ENCODE data around the gene DCAF5.
"Not testable (repeated sequence)": the region's sequence is repeated elsewhere in the genome, so short reads cannot be mapped to it uniquely, and the experiment has no call there.

Gene DCAF5

DNA sequence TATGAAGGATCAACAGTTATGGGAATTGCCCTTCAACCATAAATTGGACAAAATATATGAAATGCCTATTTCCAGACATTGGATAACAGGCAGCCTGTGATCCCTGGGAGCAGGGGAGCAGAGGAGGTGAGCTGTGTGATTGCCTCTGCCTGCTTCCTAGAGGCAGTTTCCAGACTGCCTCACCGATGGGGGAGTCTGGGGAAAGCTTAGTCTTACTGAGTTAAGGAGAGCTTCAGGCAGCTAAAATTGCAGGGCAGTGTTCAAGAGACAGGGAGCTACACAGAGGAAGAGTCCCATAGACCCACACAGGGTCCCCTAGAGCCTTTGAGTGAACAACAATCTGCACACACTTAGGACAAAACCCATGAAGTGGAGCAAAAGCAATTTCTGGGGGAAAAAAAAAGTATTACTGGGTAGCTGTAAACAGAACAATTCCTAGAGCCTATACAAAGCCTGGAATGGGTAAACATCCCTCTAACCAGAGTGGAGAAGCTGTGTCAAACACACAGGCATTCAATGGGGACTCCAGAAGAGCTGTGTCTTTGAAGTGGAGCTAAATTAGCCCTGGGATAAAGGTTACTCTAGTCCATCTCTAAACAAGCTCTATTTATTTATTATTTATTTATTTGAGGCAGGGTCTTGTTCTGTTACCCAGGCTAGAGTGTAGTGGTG is 125.5 kb downstream of the DCAF5 start:
- TF ChIP-seq, protein P1, sequence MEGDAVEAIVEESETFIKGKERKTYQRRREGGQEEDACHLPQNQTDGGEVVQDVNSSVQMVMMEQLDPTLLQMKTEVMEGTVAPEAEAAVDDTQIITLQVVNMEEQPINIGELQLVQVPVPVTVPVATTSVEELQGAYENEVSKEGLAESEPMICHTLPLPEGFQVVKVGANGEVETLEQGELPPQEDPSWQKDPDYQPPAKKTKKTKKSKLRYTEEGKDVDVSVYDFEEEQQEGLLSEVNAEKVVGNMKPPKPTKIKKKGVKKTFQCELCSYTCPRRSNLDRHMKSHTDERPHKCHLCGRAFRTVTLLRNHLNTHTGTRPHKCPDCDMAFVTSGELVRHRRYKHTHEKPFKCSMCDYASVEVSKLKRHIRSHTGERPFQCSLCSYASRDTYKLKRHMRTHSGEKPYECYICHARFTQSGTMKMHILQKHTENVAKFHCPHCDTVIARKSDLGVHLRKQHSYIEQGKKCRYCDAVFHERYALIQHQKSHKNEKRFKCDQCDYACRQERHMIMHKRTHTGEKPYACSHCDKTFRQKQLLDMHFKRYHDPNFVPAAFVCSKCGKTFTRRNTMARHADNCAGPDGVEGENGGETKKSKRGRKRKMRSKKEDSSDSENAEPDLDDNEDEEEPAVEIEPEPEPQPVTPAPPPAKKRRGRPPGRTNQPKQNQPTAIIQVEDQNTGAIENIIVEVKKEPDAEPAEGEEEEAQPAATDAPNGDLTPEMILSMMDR (IDR thresholded peaks at IDR 0.05; ENCODE audit: poor library complexity, severe bottlenecking): no peak
- Histone ChIP-seq H3K36me3 (ENCODE audit: low read depth) (no peaks in the 10 kb centered on the region), H3K4me1 (ENCODE audit: insufficient read depth, poor library complexity, severe bottlenecking) (no peaks in the 10 kb centered on the region), H3K9me3 (ENCODE audit: severe bottlenecking) (no peaks in the 10 kb centered on the region), H3K27ac (ENCODE audit: poor library complexity, severe bottlenecking) (no peak overlapping the region), H3K4me3 (ENCODE audit: severe bottlenecking) (no peak overlapping the region), H3K27me3 (ENCODE audit: insufficient read depth, poor library complexity, severe bottlenecking) (no peaks in the 10 kb centered on the region)
- ATAC-seq (ENCODE audit: low read depth) (peak; percentile 27; the same call in 1 of the 3 replicates), DNase-seq (ENCODE audit: low spot score) (no peak)

DNA sequence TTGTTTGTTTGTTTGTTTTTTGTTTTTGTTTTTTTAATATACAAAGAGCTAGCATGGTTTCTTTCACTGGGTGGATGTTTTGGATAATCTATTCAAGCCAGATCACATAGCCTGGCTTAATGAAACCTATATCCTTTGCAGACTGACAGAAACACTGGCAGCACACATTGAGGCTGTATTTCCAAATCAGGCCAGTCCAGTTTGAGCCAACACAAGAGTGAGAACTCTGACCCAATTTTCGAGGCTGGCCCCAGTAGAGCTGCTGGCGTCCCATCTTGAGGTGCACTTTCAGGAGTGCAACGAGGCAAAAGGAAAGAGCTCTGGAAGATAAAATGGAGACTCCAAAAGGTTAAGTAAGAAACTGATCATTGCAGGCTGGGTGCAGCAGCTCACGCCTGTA is 129.9 kb downstream of the DCAF5 start:
- Histone ChIP-seq H3K4me3 (ENCODE audit: severe bottlenecking) (no peak overlapping the region), H3K27me3 (ENCODE audit: insufficient read depth, poor library complexity, severe bottlenecking) (no peaks in the 10 kb centered on the region), H3K4me1 (ENCODE audit: insufficient read depth, poor library complexity, severe bottlenecking) (no peaks in the 10 kb centered on the region), H3K9me3 (ENCODE audit: severe bottlenecking) (no peaks in the 10 kb centered on the region), H3K27ac (ENCODE audit: poor library complexity, severe bottlenecking) (no peak overlapping the region), H3K36me3 (ENCODE audit: low read depth) (no peaks in the 10 kb centered on the region)
- DNase-seq (ENCODE audit: low spot score) (no peak), ATAC-seq (ENCODE audit: low read depth) (no peak)
- TF ChIP-seq, protein P1 (IDR thresholded peaks at IDR 0.05; ENCODE audit: poor library complexity, severe bottlenecking): no peak

DNA sequence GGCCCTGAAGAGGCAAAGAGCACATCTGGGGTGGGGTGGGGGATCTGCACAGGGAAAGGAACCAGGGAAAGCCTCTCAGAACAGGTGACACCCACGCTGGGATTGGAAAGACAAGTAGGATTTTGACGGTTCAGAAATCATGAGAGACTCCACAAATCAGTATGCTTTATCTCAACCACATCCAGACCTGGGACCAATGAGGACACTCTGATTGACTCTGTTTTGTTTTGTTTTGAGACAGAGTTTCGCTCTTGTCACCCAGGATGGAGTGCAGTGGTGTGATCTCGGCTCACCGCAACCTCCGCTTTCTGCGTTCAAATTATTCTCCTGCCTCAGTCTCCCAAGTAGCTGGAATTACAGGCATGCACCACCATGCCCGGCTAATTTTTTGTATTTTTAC is 130.8 kb downstream of the DCAF5 start:
- not testable (repeated sequence) for H3K9me3 ChIP-seq (ENCODE audit: severe bottlenecking); H3K4me3 ChIP-seq (ENCODE audit: severe bottlenecking); H3K27ac ChIP-seq (ENCODE audit: poor library complexity, severe bottlenecking); H3K36me3 ChIP-seq (ENCODE audit: low read depth); H3K27me3 ChIP-seq (ENCODE audit: insufficient read depth, poor library complexity, severe bottlenecking); ATAC-seq (ENCODE audit: low read depth); H3K4me1 ChIP-seq (ENCODE audit: insufficient read depth, poor library complexity, severe bottlenecking); DNase-seq (ENCODE audit: low spot score)

DNA sequence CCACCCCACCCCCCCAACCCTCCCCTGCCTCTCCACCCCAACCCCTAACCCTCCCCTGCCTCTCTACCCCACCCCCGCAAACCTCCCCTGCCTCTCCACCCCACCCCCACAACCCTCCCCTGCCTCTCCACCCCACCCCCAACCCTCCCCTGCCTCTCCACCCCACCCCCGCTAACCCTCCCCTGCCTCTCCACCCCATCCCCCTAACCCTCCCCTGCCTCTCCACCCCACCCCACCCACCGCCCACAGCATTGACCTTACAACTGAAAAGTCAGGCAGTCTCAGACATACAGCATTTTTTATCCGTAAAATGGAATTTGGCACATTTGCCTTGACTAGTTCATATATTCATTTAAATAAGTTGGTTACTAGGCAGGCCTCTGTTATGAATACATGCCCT is 135.2 kb downstream of the DCAF5 start:
- H3K4me1 ChIP-seq (ENCODE audit: insufficient read depth, poor library complexity, severe bottlenecking): peaks cover 5% of the 10 kb centered on the region
- H3K9me3 ChIP-seq (ENCODE audit: severe bottlenecking): no peaks in the 10 kb centered on the region
- TF ChIP-seq, protein P1 (IDR thresholded peaks at IDR 0.05; ENCODE audit: poor library complexity, severe bottlenecking): no peak
- no peaks in the 10 kb centered on the region for H3K27me3 ChIP-seq (ENCODE audit: insufficient read depth, poor library complexity, severe bottlenecking)
- DNase-seq (ENCODE audit: low spot score) (no peak), ATAC-seq (ENCODE audit: low read depth) (no peak)
- no peak overlapping the region for H3K4me3 ChIP-seq (ENCODE audit: severe bottlenecking)
- no peaks in the 10 kb centered on the region for H3K36me3 ChIP-seq (ENCODE audit: low read depth)
- H3K27ac ChIP-seq (ENCODE audit: poor library complexity, severe bottlenecking): no peak overlapping the region

DNA sequence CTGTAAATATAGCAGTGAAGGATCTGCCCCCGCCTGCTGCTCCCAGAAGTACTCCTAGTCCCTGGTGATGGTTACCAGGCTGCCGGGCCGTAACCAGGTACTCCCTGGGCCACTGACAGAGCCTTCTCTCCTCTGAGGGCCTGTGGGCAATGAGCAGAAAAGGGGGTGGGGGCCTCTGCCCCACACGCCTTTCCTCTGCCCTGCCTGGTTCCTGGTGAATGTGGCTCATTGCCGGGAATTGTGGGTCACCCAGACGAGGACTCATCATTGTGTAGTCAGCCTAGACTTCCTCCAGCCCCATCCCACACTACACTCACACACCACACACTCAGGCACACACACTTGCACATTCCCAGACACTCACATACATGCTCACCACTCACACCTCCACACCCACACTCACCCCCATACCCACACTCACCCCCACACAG is 138.1 kb downstream of the DCAF5 start:
- DNase-seq (ENCODE audit: low spot score) (no peak), ATAC-seq (ENCODE audit: low read depth) (no peak)
- no peak overlapping the region for H3K27ac ChIP-seq (ENCODE audit: poor library complexity, severe bottlenecking)
- H3K27me3 ChIP-seq (ENCODE audit: insufficient read depth, poor library complexity, severe bottlenecking): no peaks in the 10 kb centered on the region
- TF ChIP-seq, protein P1 (IDR thresholded peaks at IDR 0.05; ENCODE audit: poor library complexity, severe bottlenecking): no peak
- peaks cover 5% of the 10 kb centered on the region for H3K4me1 ChIP-seq (ENCODE audit: insufficient read depth, poor library complexity, severe bottlenecking)
- no peaks in the 10 kb centered on the region for H3K36me3 ChIP-seq (ENCODE audit: low read depth)
- no peaks in the 10 kb centered on the region for H3K9me3 ChIP-seq (ENCODE audit: severe bottlenecking)
- no peak overlapping the region for H3K4me3 ChIP-seq (ENCODE audit: severe bottlenecking)
